OCI-LY3 (cell line): ENCODE results near the gene TMEM11.

Experiments used
- CTCF ChIP-seq: fragments of 200-600, 300-600 bp; sonication (generic); IDR thresholded peaks from 2 replicates; pipeline ENCODE4 v1.5.1; 2014; ENCODE audit warnings: antibody characterized with exemption, low read length, low read depth
- EZH2phosphoT487 ChIP-seq: fragments of 200-600 bp; shearing (Covaris generic); IDR thresholded peaks from 2 replicates; pipeline ENCODE4 v1.6.1; 2018; ENCODE audit warnings: antibody characterized with exemption, mixed run types, low read depth

- no peak for TF ChIP-seq CTCF
- no peak for TF ChIP-seq EZH2phosphoT487
Observed at GRCh38 chr17:21189361-21189760, 24.6 kb downstream of the TMEM11 start.
